22Rv1 (cell line): ENCODE data around the gene MRGPRX2.

Experiments used
- CTCF ChIP-seq: fragments of 450-650 bp; IDR thresholded peaks from 2 replicates; pipeline ENCODE4 v1.5.1; 2017; ENCODE audit warnings: mild to moderate bottlenecking
- ZFX ChIP-seq: fragments of 450-650 bp; IDR thresholded peaks from 2 replicates; pipeline ENCODE4 v1.6.1; 2017; ENCODE audit warnings: antibody characterized with exemption, borderline replicate concordance

GRCh38 chr11:19105011-19105410 lies 44.5 kb upstream of the MRGPRX2 start:
- TF ChIP-seq CTCF (no peak), ZFX (no peak)
